PFSK-1 (cell line): ENCODE data around the gene FAM110A.
A peak's percentile ranks its signal among the peaks of the same experiment; 100 is the strongest.

Source experiments
- FOXP2 ChIP-seq: optimal IDR thresholded peaks from 2 replicates; pipeline ENCODE3; 2011; ENCODE audit warnings: borderline replicate concordance, control low read depth, inconsistent platforms; ENCODE audit not compliant: insufficient read depth; ENCODE audit errors: extremely low read length, extremely low read depth
- POLR2AphosphoS5 ChIP-seq: IDR thresholded peaks from 2 replicates; pipeline ENCODE4 v1.6.1; 2012; ENCODE audit warnings: low read depth, mild to moderate bottlenecking, control low read depth, low read length, moderate library complexity
- REST ChIP-seq, 2 experiments: IDR thresholded peaks; 2 replicates each; pipeline versions ENCODE4 v1.6.1 to v1.8.0; 2011 to 2012; ENCODE audit warnings: low read depth in 2 of 2, low read length in 2 of 2, control low read depth in 1 of 2, inconsistent platforms in 1 of 2, mild to moderate bottlenecking in 1 of 2, moderate library complexity in 1 of 2; ENCODE audit not compliant: insufficient read depth in 1 of 2
- SIN3A ChIP-seq: IDR thresholded peaks from 2 replicates; pipeline ENCODE4 v1.6.1; 2012; ENCODE audit warnings: mild to moderate bottlenecking, low read length, moderate library complexity, borderline replicate concordance; ENCODE audit not compliant: insufficient read depth
- TAF1 ChIP-seq: IDR thresholded peaks from 2 replicates; pipeline ENCODE4 v1.6.1; 2012; ENCODE audit warnings: low read length, control low read depth, borderline replicate concordance; ENCODE audit not compliant: insufficient read depth

The FAM110A gene

GRCh38 chr20:878511-879307, 45.2 kb downstream of the FAM110A start:
- peak; percentile 93 to 99 for TF ChIP-seq REST (IDR thresholded peaks at IDR 0.05; ENCODE audit: insufficient read depth in 1 of 2, low read depth in 2 of 2, low read length in 2 of 2)
- TF ChIP-seq FOXP2 = no peak

GRCh38 chr20:879626-880025, 46.1 kb downstream of the FAM110A start:
- 0 out of 4 replicates have a peak, but pooled peaks of 1 of the 2 experiments have one; percentile 12 for TF ChIP-seq REST (IDR thresholded peaks at IDR 0.05; ENCODE audit: insufficient read depth in 1 of 2, low read depth in 2 of 2, low read length in 2 of 2)
- TF ChIP-seq TAF1 = no peak
- no peak for TF ChIP-seq FOXP2
- TF ChIP-seq SIN3A = no peak
- no peak for TF ChIP-seq POLR2AphosphoS5

GRCh38 chr20:881051-881782, 47.7 kb downstream of the FAM110A start:
- TF ChIP-seq POLR2AphosphoS5 (no peak), FOXP2 (no peak), SIN3A (no peak), TAF1 (no peak), REST (IDR thresholded peaks at IDR 0.05; ENCODE audit: insufficient read depth in 1 of 2, low read depth in 2 of 2, low read length in 2 of 2) (0 out of 4 replicates have a peak, but pooled peaks of 1 of the 2 experiments have one; percentile 24)

GRCh38 chr20:881783-882144, 48.2 kb downstream of the FAM110A start:
- TF ChIP-seq TAF1 = no peak
- no peak for TF ChIP-seq FOXP2
- TF ChIP-seq POLR2AphosphoS5 = no peak
- no peak for TF ChIP-seq SIN3A
- no peak for TF ChIP-seq REST (IDR thresholded peaks at IDR 0.05; ENCODE audit: insufficient read depth in 1 of 2, low read depth in 2 of 2, low read length in 2 of 2)
